GM10847 (cell line): ENCODE measurements around the gene SUGP1.

Experiments used
- POLR2A ChIP-seq: IDR thresholded peaks from 2 replicates; pipeline ENCODE4 v1.6.1; 2011; ENCODE audit not compliant: insufficient read length; ENCODE audit errors: extremely low read depth

The SUGP1 gene

GRCh38 chr19:19263886-19264487 lies 56.3 kb downstream of the SUGP1 start:
- TF ChIP-seq POLR2A, result no peak

GRCh38 chr19:19262190-19263057 lies 57.9 kb downstream of the SUGP1 start:
- no peak for TF ChIP-seq POLR2A

- no peak for TF ChIP-seq POLR2A
Observed at GRCh38 chr19:19261350-19262189, 58.7 kb downstream of the SUGP1 start.

- no peak for TF ChIP-seq POLR2A
Observed at GRCh38 chr19:19260417-19261214, 59.7 kb downstream of the SUGP1 start.

GRCh38 chr19:19259741-19260140 lies 60.6 kb downstream of the SUGP1 start:
- TF ChIP-seq POLR2A, result no peak

GRCh38 chr19:19258589-19259338 lies 61.5 kb downstream of the SUGP1 start:
- TF ChIP-seq POLR2A, result no peak

GRCh38 chr19:19257836-19258588 lies 62.3 kb downstream of the SUGP1 start:
- no peak for TF ChIP-seq POLR2A

GRCh38 chr19:19257137-19257536 lies 63.2 kb downstream of the SUGP1 start:
- TF ChIP-seq POLR2A, result no peak

- no peak for TF ChIP-seq POLR2A
Observed at GRCh38 chr19:19256072-19256969, 64.0 kb downstream of the SUGP1 start.

- TF ChIP-seq POLR2A, result no peak
Observed at GRCh38 chr19:19250196-19250801, 70.0 kb downstream of the SUGP1 start.

- no peak for TF ChIP-seq POLR2A
Observed at GRCh38 chr19:19240476-19240875, 79.8 kb downstream of the SUGP1 start.

- no peak for TF ChIP-seq POLR2A
Observed at GRCh38 chr19:19239675-19240074, 80.6 kb downstream of the SUGP1 start.
